ENCODE results near the gene MED25. TPM values are rescaled to one million over a fixed set of nuclear protein-coding genes. Genes with fewer than 3 reads are reported as not detected.

The MED25 gene
- polyA plus RNA-seq, 1 donor from 2014 or later = 18.9 TPM

DNA sequence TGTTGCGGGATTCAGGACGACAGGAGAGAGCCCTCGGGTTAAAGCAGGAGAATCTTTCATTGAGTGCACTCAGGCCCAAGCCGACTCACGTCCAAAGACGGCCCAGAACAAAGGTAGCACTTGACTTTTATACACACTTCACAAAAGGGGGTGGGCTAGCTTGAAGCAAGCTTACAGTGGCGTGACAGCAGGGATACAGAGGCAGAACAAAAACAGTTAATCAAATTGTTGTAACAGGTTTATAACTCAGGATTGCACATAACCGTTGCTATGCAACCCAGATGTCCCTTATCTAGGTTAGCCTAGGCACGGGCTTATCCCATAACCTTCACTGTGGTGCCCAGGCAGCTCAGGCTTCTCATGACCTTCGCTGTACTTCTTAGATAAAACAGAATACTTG lies 2.0 kb downstream of the MED25 start:
- Histone ChIP-seq H3K9me3 (ENCODE audit: low read length) (no peaks in the 10 kb centered on the region), H3F3A (ENCODE audit: insufficient read depth, low read length, poor library complexity, severe bottlenecking) (no peaks in the 10 kb centered on the region), H3K9ac (ENCODE audit: low read length) (no peak overlapping the region), H3K79me2 (replicated peaks; ENCODE audit: insufficient read depth, low read length) (peaks cover 26% of the 10 kb centered on the region), H3K27me3 (ENCODE audit: insufficient read depth, low read depth, low read length) (no peaks in the 10 kb centered on the region), H3K4me2 (ENCODE audit: low read length) (no peak overlapping the region), H3K4me3 (ENCODE audit: low read length) (no peak overlapping the region), H3K9me2 (ENCODE audit: insufficient read depth, low read length) (no peaks in the 10 kb centered on the region), H2AFZ (ENCODE audit: low read depth, low read length) (no peak overlapping the region), H3K27ac (ENCODE audit: low read length) (no peak overlapping the region), H4K20me1 (ENCODE audit: insufficient read depth) (no peaks in the 10 kb centered on the region), H3K36me3 (ENCODE audit: insufficient read depth, low read length) (no peaks in the 10 kb centered on the region)
- TF ChIP-seq, protein P1, sequence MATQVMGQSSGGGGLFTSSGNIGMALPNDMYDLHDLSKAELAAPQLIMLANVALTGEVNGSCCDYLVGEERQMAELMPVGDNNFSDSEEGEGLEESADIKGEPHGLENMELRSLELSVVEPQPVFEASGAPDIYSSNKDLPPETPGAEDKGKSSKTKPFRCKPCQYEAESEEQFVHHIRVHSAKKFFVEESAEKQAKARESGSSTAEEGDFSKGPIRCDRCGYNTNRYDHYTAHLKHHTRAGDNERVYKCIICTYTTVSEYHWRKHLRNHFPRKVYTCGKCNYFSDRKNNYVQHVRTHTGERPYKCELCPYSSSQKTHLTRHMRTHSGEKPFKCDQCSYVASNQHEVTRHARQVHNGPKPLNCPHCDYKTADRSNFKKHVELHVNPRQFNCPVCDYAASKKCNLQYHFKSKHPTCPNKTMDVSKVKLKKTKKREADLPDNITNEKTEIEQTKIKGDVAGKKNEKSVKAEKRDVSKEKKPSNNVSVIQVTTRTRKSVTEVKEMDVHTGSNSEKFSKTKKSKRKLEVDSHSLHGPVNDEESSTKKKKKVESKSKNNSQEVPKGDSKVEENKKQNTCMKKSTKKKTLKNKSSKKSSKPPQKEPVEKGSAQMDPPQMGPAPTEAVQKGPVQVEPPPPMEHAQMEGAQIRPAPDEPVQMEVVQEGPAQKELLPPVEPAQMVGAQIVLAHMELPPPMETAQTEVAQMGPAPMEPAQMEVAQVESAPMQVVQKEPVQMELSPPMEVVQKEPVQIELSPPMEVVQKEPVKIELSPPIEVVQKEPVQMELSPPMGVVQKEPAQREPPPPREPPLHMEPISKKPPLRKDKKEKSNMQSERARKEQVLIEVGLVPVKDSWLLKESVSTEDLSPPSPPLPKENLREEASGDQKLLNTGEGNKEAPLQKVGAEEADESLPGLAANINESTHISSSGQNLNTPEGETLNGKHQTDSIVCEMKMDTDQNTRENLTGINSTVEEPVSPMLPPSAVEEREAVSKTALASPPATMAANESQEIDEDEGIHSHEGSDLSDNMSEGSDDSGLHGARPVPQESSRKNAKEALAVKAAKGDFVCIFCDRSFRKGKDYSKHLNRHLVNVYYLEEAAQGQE (IDR thresholded peaks at IDR 0.05; ENCODE audit: borderline replicate concordance) = no peak
- TF ChIP-seq RAD21 (conservative IDR thresholded peaks at IDR 0.05) (no peak), SMC3 (conservative IDR thresholded peaks at IDR 0.05; ENCODE audit: poor library complexity) (no peak), TAF1 (IDR thresholded peaks at IDR 0.05; ENCODE audit: low read depth) (no peak), MXI1 (conservative IDR thresholded peaks at IDR 0.05; ENCODE audit: poor library complexity, severe bottlenecking) (no peak), POLR2AphosphoS5 (IDR thresholded peaks at IDR 0.05) (no peak), EZH2 (IDR thresholded peaks at IDR 0.05; ENCODE audit: borderline replicate concordance, insufficient read depth, low read length, poor library complexity, severe bottlenecking) (no peak), EP300 (conservative IDR thresholded peaks at IDR 0.05; ENCODE audit: poor library complexity, severe bottlenecking) (no peak)
- TF ChIP-seq, protein P2, sequence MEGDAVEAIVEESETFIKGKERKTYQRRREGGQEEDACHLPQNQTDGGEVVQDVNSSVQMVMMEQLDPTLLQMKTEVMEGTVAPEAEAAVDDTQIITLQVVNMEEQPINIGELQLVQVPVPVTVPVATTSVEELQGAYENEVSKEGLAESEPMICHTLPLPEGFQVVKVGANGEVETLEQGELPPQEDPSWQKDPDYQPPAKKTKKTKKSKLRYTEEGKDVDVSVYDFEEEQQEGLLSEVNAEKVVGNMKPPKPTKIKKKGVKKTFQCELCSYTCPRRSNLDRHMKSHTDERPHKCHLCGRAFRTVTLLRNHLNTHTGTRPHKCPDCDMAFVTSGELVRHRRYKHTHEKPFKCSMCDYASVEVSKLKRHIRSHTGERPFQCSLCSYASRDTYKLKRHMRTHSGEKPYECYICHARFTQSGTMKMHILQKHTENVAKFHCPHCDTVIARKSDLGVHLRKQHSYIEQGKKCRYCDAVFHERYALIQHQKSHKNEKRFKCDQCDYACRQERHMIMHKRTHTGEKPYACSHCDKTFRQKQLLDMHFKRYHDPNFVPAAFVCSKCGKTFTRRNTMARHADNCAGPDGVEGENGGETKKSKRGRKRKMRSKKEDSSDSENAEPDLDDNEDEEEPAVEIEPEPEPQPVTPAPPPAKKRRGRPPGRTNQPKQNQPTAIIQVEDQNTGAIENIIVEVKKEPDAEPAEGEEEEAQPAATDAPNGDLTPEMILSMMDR (IDR thresholded peaks at IDR 0.05; ENCODE audit: poor library complexity, severe bottlenecking) = no peak

DNA sequence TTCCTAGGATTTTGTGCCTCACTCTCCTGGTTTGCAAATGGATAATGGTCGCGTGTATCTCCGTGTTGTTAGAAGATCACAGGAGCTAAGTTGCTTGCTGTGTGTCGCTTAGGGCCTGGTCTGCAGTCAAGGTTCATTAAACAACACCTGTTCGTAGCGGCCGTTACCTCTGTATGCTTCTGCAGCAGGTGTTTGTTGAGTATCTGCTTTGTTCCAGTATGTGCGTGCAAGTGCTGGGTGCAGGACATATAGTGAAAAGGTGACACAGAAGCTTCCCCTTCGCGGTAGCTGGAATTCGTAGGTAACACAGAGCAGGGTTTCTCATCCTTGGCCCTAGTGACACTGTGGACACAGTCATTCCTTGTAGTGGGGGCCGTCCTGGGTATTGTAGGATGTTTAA lies 5.4 kb downstream of the MED25 start:
- Histone ChIP-seq H3K9me3 (ENCODE audit: low read length) (no peaks in the 10 kb centered on the region), H2AFZ (ENCODE audit: low read depth, low read length) (no peak overlapping the region), H3F3A (ENCODE audit: insufficient read depth, low read length, poor library complexity, severe bottlenecking) (no peaks in the 10 kb centered on the region), H3K9me2 (ENCODE audit: insufficient read depth, low read length) (no peaks in the 10 kb centered on the region), H3K4me2 (ENCODE audit: low read length) (no peak overlapping the region), H3K36me3 (ENCODE audit: insufficient read depth, low read length) (no peaks in the 10 kb centered on the region), H4K20me1 (ENCODE audit: insufficient read depth) (no peaks in the 10 kb centered on the region), H3K9ac (ENCODE audit: low read length) (no peak overlapping the region), H3K4me3 (ENCODE audit: low read length) (no peak overlapping the region), H3K27ac (ENCODE audit: low read length) (no peak overlapping the region), H3K27me3 (ENCODE audit: insufficient read depth, low read depth, low read length) (no peaks in the 10 kb centered on the region), H3K79me2 (replicated peaks; ENCODE audit: insufficient read depth, low read length) (peaks cover 22% of the 10 kb centered on the region)
- TF ChIP-seq RAD21 (conservative IDR thresholded peaks at IDR 0.05) (no peak), MXI1 (conservative IDR thresholded peaks at IDR 0.05; ENCODE audit: poor library complexity, severe bottlenecking) (no peak), EP300 (conservative IDR thresholded peaks at IDR 0.05; ENCODE audit: poor library complexity, severe bottlenecking) (no peak), POLR2AphosphoS5 (IDR thresholded peaks at IDR 0.05) (no peak)
